H1 (cell line): Measurements from ENCODE around the gene KLRC3. TPM values are rescaled to one million over a fixed set of nuclear protein-coding genes. Genes with fewer than 3 reads are reported as not detected.

Source experiments
- CTCF ChIA-PET: fragments of 300-600 bp; sonication (Branson Sonifier 250); formaldehyde crosslinking; loops from one replicate; lab custom pipeline; 2021; ENCODE audit not compliant: partially characterized antibody; lab: Charles Lee
- POLR2A ChIA-PET: fragments of 300-600 bp; sonication (Branson Sonifier 250); formaldehyde crosslinking; loops from one replicate; lab custom pipeline; 2021; ENCODE audit warnings: inconsistent platforms; ENCODE audit not compliant: partially characterized antibody; lab: Charles Lee
- DNase-seq, 2 experiments: peaks; one replicate each; pipeline versions ENCODE4 v3.0.0 to v3.0.0-alpha.2; 2010 to 2022; ENCODE audit warnings: low spot score in 2 of 2, low read depth in 1 of 2, mixed read lengths in 1 of 2
- FAIRE-seq: peaks from 2 replicates; lab custom pipeline; 2011; peaks lifted over from hg19 to GRCh38; lab: Jason Lieb, UNC
- H2AFZ ChIP-seq: 2 replicates; pipeline ENCODE4 v1.8.1; 2012; ENCODE audit warnings: low read length, inconsistent platforms
- H2AK5ac ChIP-seq: 2 replicates; pipeline ENCODE4 v1.6.1; 2013; ENCODE audit warnings: low read depth, low read length
- H2BK120ac ChIP-seq: replicated peaks from 2 replicates; pipeline ENCODE3; 2013; ENCODE audit warnings: low read depth, low read length, inconsistent platforms
- H2BK12ac ChIP-seq: 2 replicates; pipeline ENCODE4 v1.6.1; 2013; ENCODE audit warnings: low read depth, low read length
- H2BK15ac ChIP-seq: 2 replicates; pipeline ENCODE4 v1.6.1; 2013; ENCODE audit warnings: low read length
- H2BK20ac ChIP-seq: 2 replicates; pipeline ENCODE4 v1.6.1; 2013; ENCODE audit warnings: low read length
- H2BK5ac ChIP-seq: 2 replicates; pipeline ENCODE4 v1.6.1; 2013; ENCODE audit warnings: low read depth, low read length
- H3K14ac ChIP-seq: 2 replicates; pipeline ENCODE4 v1.6.1; 2013; ENCODE audit warnings: inconsistent platforms; ENCODE audit not compliant: insufficient read length
- H3K18ac ChIP-seq: 2 replicates; pipeline ENCODE4 v1.6.1; 2013; ENCODE audit warnings: low read length; ENCODE audit errors: extremely low read depth
- H3K23ac ChIP-seq: 2 replicates; pipeline ENCODE4 v1.6.1; 2013; ENCODE audit warnings: inconsistent platforms; ENCODE audit not compliant: insufficient read length
- H3K23me2 ChIP-seq: 2 replicates; pipeline ENCODE4 v1.6.1; 2013; ENCODE audit warnings: low read depth, low read length
- H3K27ac ChIP-seq: 2 replicates; pipeline ENCODE4 v1.6.1; 2011; ENCODE audit warnings: low read depth, low read length, inconsistent platforms
- H3K27me3 ChIP-seq, 4 experiments: replicated peaks in 1 of 4; 1 replicate in 1 of 4; 2 replicates in 3 of 4; pipeline versions ENCODE4 v1.6.1 to v1.8.1; 2011 to 2013; ENCODE audit warnings: low read length in 3 of 4, mild to moderate bottlenecking in 3 of 4, inconsistent platforms in 2 of 4, mixed read lengths in 2 of 4, moderate library complexity in 1 of 4; ENCODE audit not compliant: control insufficient read depth in 3 of 4, insufficient read depth in 3 of 4; ENCODE audit errors: extremely low read depth in 1 of 4
- H3K36me3 ChIP-seq, 4 experiments: 2 replicates each; pipeline versions ENCODE4 v1.6.1 to v1.8.1; 2011 to 2013; ENCODE audit warnings: mild to moderate bottlenecking in 4 of 4, low read length in 3 of 4, moderate library complexity in 2 of 4, control low read depth in 1 of 4, inconsistent platforms in 1 of 4; ENCODE audit not compliant: insufficient read depth in 4 of 4, control insufficient read depth in 2 of 4
- H3K4ac ChIP-seq: replicated peaks from 2 replicates; pipeline ENCODE3; 2013; ENCODE audit warnings: low read length, low read depth, mixed read lengths, inconsistent platforms; ENCODE audit not compliant: insufficient read length
- H3K4me1 ChIP-seq, 4 experiments: replicated peaks in 1 of 4; 1 replicate in 1 of 4; 2 replicates in 3 of 4; pipeline versions ENCODE4 v1.6.1 to v1.8.1; 2011 to 2013; ENCODE audit warnings: low read length in 3 of 4, inconsistent platforms in 2 of 4, mixed read lengths in 1 of 4; ENCODE audit not compliant: insufficient read depth in 4 of 4, control insufficient read depth in 3 of 4
- H3K4me2 ChIP-seq, 2 experiments: 2 replicates each; pipeline versions ENCODE4 v1.6.1 to v1.8.1; 2011 to 2013; ENCODE audit warnings: low read depth in 2 of 2, low read length in 2 of 2, control low read depth in 1 of 2, inconsistent platforms in 1 of 2, mild to moderate bottlenecking in 1 of 2; ENCODE audit not compliant: insufficient read depth in 1 of 2
- H3K4me3 ChIP-seq, 4 experiments: fragments of 200-600, 300-600 bp in 1 of 4; sonication (generic), shearing (Covaris generic), sonication (Bioruptor Twin) in 1 of 4; 2 replicates each; pipeline versions ENCODE4 v1.5.1 to v1.8.1; 2011 to 2016; ENCODE audit warnings: low read length in 4 of 4, low read depth in 3 of 4, control low read depth in 2 of 4, inconsistent platforms in 2 of 4, mild to moderate bottlenecking in 2 of 4, mixed read lengths in 1 of 4, moderate library complexity in 1 of 4; ENCODE audit not compliant: insufficient read depth in 2 of 4; ENCODE audit errors: extremely low read depth in 1 of 4
- H3K56ac ChIP-seq: replicated peaks from 2 replicates; pipeline ENCODE3; 2013; ENCODE audit warnings: low read depth, mild to moderate bottlenecking, mixed read lengths, low read length, inconsistent platforms; ENCODE audit not compliant: insufficient read length
- H3K79me1 ChIP-seq: 2 replicates; pipeline ENCODE4 v1.6.1; 2013; ENCODE audit warnings: low read depth, low read length, control low read depth
- H3K79me2 ChIP-seq, 2 experiments: 2 replicates each; pipeline versions ENCODE4 v1.6.1 to v1.8.1; 2012 to 2013; ENCODE audit warnings: low read length in 2 of 2, mild to moderate bottlenecking in 2 of 2, inconsistent platforms in 1 of 2; ENCODE audit not compliant: insufficient read depth in 2 of 2, control insufficient read depth in 1 of 2
- H3K9ac ChIP-seq, 4 experiments: replicated peaks in 1 of 4; 1 replicate in 1 of 4; 2 replicates in 3 of 4; pipeline versions ENCODE4 v1.6.1 to v1.8.1; 2011 to 2013; ENCODE audit warnings: low read depth in 3 of 4, low read length in 3 of 4, control low read depth in 2 of 4, mild to moderate bottlenecking in 2 of 4, moderate library complexity in 2 of 4, inconsistent platforms in 1 of 4; ENCODE audit errors: extremely low read depth in 1 of 4
- H3K9me3 ChIP-seq, 2 experiments: 2 replicates each; pipeline versions ENCODE4 v1.6.1 to v1.8.1; 2012 to 2013; ENCODE audit warnings: mild to moderate bottlenecking in 2 of 2, moderate library complexity in 2 of 2, control low read depth in 1 of 2, inconsistent platforms in 1 of 2, low read depth in 1 of 2, low read length in 1 of 2, mixed read lengths in 1 of 2; ENCODE audit not compliant: insufficient read depth in 2 of 2
- H4K20me1 ChIP-seq, 2 experiments: replicated peaks in 1 of 2; 2 replicates each; pipeline versions ENCODE3 to v1.8.1; 2011 to 2013; ENCODE audit warnings: inconsistent platforms in 2 of 2, low read length in 2 of 2, mild to moderate bottlenecking in 1 of 2; ENCODE audit not compliant: insufficient read depth in 2 of 2, control insufficient read depth in 1 of 2
- H4K5ac ChIP-seq: 2 replicates; pipeline ENCODE4 v1.6.1; 2013; ENCODE audit warnings: low read length, low read depth, mixed read lengths, inconsistent platforms; ENCODE audit not compliant: insufficient read length
- H4K8ac ChIP-seq: 2 replicates; pipeline ENCODE4 v1.8.0; 2013; ENCODE audit warnings: mild to moderate bottlenecking, moderate library complexity, low read length, inconsistent platforms; ENCODE audit not compliant: insufficient read depth; ENCODE audit errors: extremely low read depth
- H4K91ac ChIP-seq: replicated peaks from 2 replicates; pipeline ENCODE3; 2013; ENCODE audit warnings: low read length, mixed read lengths, inconsistent platforms; ENCODE audit not compliant: insufficient read length
- ATF2 ChIP-seq: IDR thresholded peaks from 2 replicates; pipeline ENCODE4 v1.6.1; 2012; ENCODE audit warnings: low read length, inconsistent platforms
- ATF3 ChIP-seq: IDR thresholded peaks from 2 replicates; pipeline ENCODE4 v1.6.1; 2011; ENCODE audit warnings: low read depth, mild to moderate bottlenecking, low read length; ENCODE audit not compliant: insufficient read depth
- CTBP2 ChIP-seq: IDR thresholded peaks from 2 replicates; pipeline ENCODE4 v1.7.0; 2011; ENCODE audit warnings: borderline replicate concordance, mild to moderate bottlenecking, moderate library complexity, mixed read lengths, low read length; ENCODE audit not compliant: insufficient read depth, insufficient read length
- GABPA ChIP-seq: IDR thresholded peaks from 2 replicates; pipeline ENCODE4 v1.6.1; 2011; ENCODE audit warnings: mild to moderate bottlenecking, low read length, moderate library complexity, borderline replicate concordance; ENCODE audit not compliant: insufficient read depth
- HDAC2 ChIP-seq, 2 experiments: fragments of 300-600 bp in 1 of 2; sonication (generic) in 1 of 2; IDR thresholded peaks; 2 replicates each; pipeline ENCODE4 v1.6.1; 2011 to 2012; ENCODE audit warnings: low read depth in 2 of 2, low read length in 2 of 2, mild to moderate bottlenecking in 2 of 2, moderate library complexity in 2 of 2, borderline replicate concordance in 1 of 2, inconsistent platforms in 1 of 2
- JUND ChIP-seq: IDR thresholded peaks from 2 replicates; pipeline ENCODE4 v1.6.1; 2011; ENCODE audit warnings: mild to moderate bottlenecking, improper control_type of control experiment, low read length
- MAX ChIP-seq: IDR thresholded peaks from 2 replicates; pipeline ENCODE4 v1.6.1; 2012; ENCODE audit warnings: inconsistent platforms
- PHF8 ChIP-seq: fragments of 200-600 bp; sonication (generic); conservative IDR thresholded peaks from 2 replicates; pipeline ENCODE4 v1.7.1; 2012; ENCODE audit warnings: low read depth, mild to moderate bottlenecking, inconsistent platforms, low read length, moderate library complexity
- RBBP5 ChIP-seq: IDR thresholded peaks from 2 replicates; pipeline ENCODE4 v1.7.1; 2012; ENCODE audit warnings: low read depth, mild to moderate bottlenecking, inconsistent platforms, low read length, moderate library complexity, borderline replicate concordance
- SIX5 ChIP-seq: IDR thresholded peaks from 2 replicates; pipeline ENCODE4 v1.6.1; 2011; ENCODE audit warnings: mild to moderate bottlenecking, low read depth, low read length
- SP1 ChIP-seq: IDR thresholded peaks from 2 replicates; pipeline ENCODE4 v1.6.1; 2011; ENCODE audit warnings: low read depth, low read length
- WGBS, 2 experiments: shearing (Covaris generic) in 1 of 2; methylation state at CpG; one replicate each; pipeline versions ENCODE4 v1.1.6 to v1.1.7; 2013 to 2015; ENCODE audit warnings: low lambda C conversion rate in 2 of 2, mixed read lengths in 2 of 2, inconsistent platforms in 1 of 2, low coverage in 1 of 2, missing lambda C conversion rate in 1 of 2; ENCODE audit not compliant: insufficient replicate concordance in 2 of 2, insufficient coverage in 1 of 2, insufficient read length in 1 of 2; ENCODE audit errors: extremely low coverage in 1 of 2, missing lambda C conversion rate in 1 of 2; 5-methylcytosine and 5-hydroxymethylcytosine counted together
- polyA plus RNA-seq, 7 experiments: library from polyadenylated mRNA; depleted of rRNA in 3 of 7; stranded (reverse) in 5 of 7; unstranded in 2 of 7; fragments of >200 nt in 5 of 7; fragments of 200-250 nt in 2 of 7; gene quantifications; 1 replicate in 5 of 7; 2 replicates in 1 of 7; 4 replicates in 1 of 7; pipeline versions ENCODE4 v1.2.1 to v1.2.3, GENCODE V29; 2011 to 2013; ENCODE audit warnings: missing spikeins in 2 of 7, mixed read lengths in 2 of 7
- total RNA-seq: library from RNA; stranded (reverse); fragmentation: NEBNext Ultra II Directional; extraction: Animal tissue kit (Norgen Biotek cat#: 25700); gene quantifications from 2 replicates; pipeline ENCODE4 v1.2.1, GENCODE V29; 2021

The KLRC3 gene
- total and polyA plus RNA-seq, 2 of the 8 experiments (the other 6 are each of a cell fraction or from before 2014, with no cell fraction given): not detected

- Histone ChIP-seq H3K36me3 (no peaks in the 10 kb centered on the region), H3K79me1 (no peaks in the 10 kb centered on the region), H2AK5ac (no peak overlapping the region), H3K27me3 (no peaks in the 10 kb centered on the region), H3K4me1 (no peaks in the 10 kb centered on the region), H3K23me2 (no peaks in the 10 kb centered on the region; the same call in 1 of the 2 replicates), H2BK20ac (no peak overlapping the region), H3K4me2 (no peak overlapping the region), H3K4ac (no peak overlapping the region), H2BK5ac (no peak overlapping the region), H4K91ac (no peak overlapping the region), H3K4me3 (no peak overlapping the region), H3K56ac (no peak overlapping the region), H4K8ac (no peak overlapping the region), H3K18ac (no peak overlapping the region), H3K9ac (no peak overlapping the region), H3K27ac (no peak overlapping the region), H2BK15ac (no peak overlapping the region), H2BK12ac (no peak overlapping the region), H3K23ac (no peak overlapping the region), H4K5ac (no peak overlapping the region), H3K14ac (no peak overlapping the region), H4K20me1 (no peaks in the 10 kb centered on the region), H3K79me2 (no peaks in the 10 kb centered on the region), H3K9me3 (no peaks in the 10 kb centered on the region), H2BK120ac (no peak overlapping the region), H2AFZ (peak overlapping the region; percentile 53; the same call in 1 of the 2 replicates)
- FAIRE-seq (no peak), DNase-seq (no peak)
- POLR2A ChIA-PET: no interaction called here
- WGBS, 2 experiments: 100% methylated on average over 4 of the region's 4 CpGs; no CpG with 5 or more reads in 1 of the 2 experiments
- CTCF ChIA-PET: interaction anchor here (0.7 to 1.6 kb wide), 3 partner anchors 9 to 98 kb away, joined by 3 to 5 read pairs (median 3); no protein-coding TSS in a partner anchor
- TF ChIP-seq CTBP2: no peak
- no peak for TF ChIP-seq HDAC2 (IDR thresholded peaks at IDR 0.05; ENCODE audit: borderline replicate concordance in 1 of 2, low read depth in 2 of 2, low read length in 2 of 2)
- no peak for TF ChIP-seq SP1
- no peak for TF ChIP-seq RBBP5
- no peak for TF ChIP-seq MAX
- no peak for TF ChIP-seq ATF3
- no peak for TF ChIP-seq ATF2
- TF ChIP-seq PHF8: no peak
- TF ChIP-seq SIX5: no peak
- TF ChIP-seq JUND: no peak
- no peak for TF ChIP-seq GABPA
Measured at GRCh38 chr12:10466311-10466710, 45.9 kb upstream of the KLRC3 start.
